D721Med (cell line): Measurements from ENCODE around the gene TIAM2.
A peak's percentile ranks its signal among the peaks of the same experiment; 100 is the strongest.

Experiments used
- DNase-seq: peaks from one replicate; pipeline ENCODE4 v3.0.0; 2011; ENCODE audit warnings: low spot score; ENCODE audit not compliant: insufficient read length
- FAIRE-seq: peaks from 2 replicates; lab custom pipeline; 2011; peaks lifted over from hg19 to GRCh38; lab: Jason Lieb, UNC
- CTCF ChIP-seq: IDR thresholded peaks from 2 replicates; pipeline ENCODE4 v1.5.1; 2012; ENCODE audit warnings: mild to moderate bottlenecking, control low read depth; ENCODE audit not compliant: insufficient read depth; ENCODE audit errors: missing control alignments

The TIAM2 gene

GRCh38 chr6:155107432-155108069, 112.4 kb downstream of the TIAM2 start:
- DNase-seq, result no peak
- no peak for TF ChIP-seq CTCF
- no peak for FAIRE-seq

GRCh38 chr6:155108070-155108820, 113.1 kb downstream of the TIAM2 start:
- DNase-seq (no peak), FAIRE-seq (no peak)
- no peak for TF ChIP-seq CTCF

GRCh38 chr6:155110721-155111120, 115.6 kb downstream of the TIAM2 start:
- FAIRE-seq, result no peak
- no peak for DNase-seq
- no peak for TF ChIP-seq CTCF

- no peak for DNase-seq
- FAIRE-seq, result no peak
- no peak for TF ChIP-seq CTCF
Observed at GRCh38 chr6:155112757-155113156, 117.6 kb downstream of the TIAM2 start.

- no peak for TF ChIP-seq CTCF
- peak; percentile 38 for FAIRE-seq
- DNase-seq, result no peak
Observed at GRCh38 chr6:155115893-155116570, 120.9 kb downstream of the TIAM2 start.

GRCh38 chr6:155116571-155116910, 121.4 kb downstream of the TIAM2 start:
- FAIRE-seq (no peak), DNase-seq (no peak)
- no peak for TF ChIP-seq CTCF
